Activated effector memory CD4-positive, alpha-beta T cell treated with anti-CD3 and anti-CD28 coated beads, Interleukin-2, amount 50 U/mL, for 16 hours (primary cell): ENCODE measurements around the gene PUSL1.
"Not testable (repeated sequence)": the region's sequence is repeated elsewhere in the genome, so short reads cannot be mapped to it uniquely, and the experiment has no call there.

Experiments used
- DNase-seq: peaks from one replicate; pipeline ENCODE4 v3.0.0-alpha.2; 2020

The PUSL1 gene

GRCh38 chr1:1311107-1312104 lies 3.0 kb downstream of the PUSL1 start:
- DNase-seq = no peak

GRCh38 chr1:1312450-1313314 lies 4.3 kb downstream of the PUSL1 start:
- no peak for DNase-seq

- no peak for DNase-seq
Observed at GRCh38 chr1:1313500-1314236, 5.3 kb downstream of the PUSL1 start.

- DNase-seq = no peak
Observed at GRCh38 chr1:1314237-1314586, 5.8 kb downstream of the PUSL1 start.

GRCh38 chr1:1314678-1315335 lies 6.4 kb downstream of the PUSL1 start:
- no peak for DNase-seq

- DNase-seq = no peak
Observed at GRCh38 chr1:1315435-1315954, 7.1 kb downstream of the PUSL1 start.

- DNase-seq = not testable (repeated sequence)
Observed at GRCh38 chr1:1316199-1316598, 7.8 kb downstream of the PUSL1 start.

- DNase-seq = no peak
Observed at GRCh38 chr1:1317420-1317819, 9.0 kb downstream of the PUSL1 start.

- no peak for DNase-seq
Observed at GRCh38 chr1:1318131-1318652, 9.8 kb downstream of the PUSL1 start.

- DNase-seq = no peak
Observed at GRCh38 chr1:1318777-1319645, 10.6 kb downstream of the PUSL1 start.

GRCh38 chr1:1319646-1319941 lies 11.2 kb downstream of the PUSL1 start:
- no peak for DNase-seq

- no peak for DNase-seq
Observed at GRCh38 chr1:1320666-1321448, 12.5 kb downstream of the PUSL1 start.

- DNase-seq = no peak
Observed at GRCh38 chr1:1321477-1321876, 13.1 kb downstream of the PUSL1 start.

- no peak for DNase-seq
Observed at GRCh38 chr1:1322418-1322817, 14.0 kb downstream of the PUSL1 start.

- DNase-seq = no peak
Observed at GRCh38 chr1:1322952-1323351, 14.6 kb downstream of the PUSL1 start.

GRCh38 chr1:1324084-1324523 lies 15.7 kb downstream of the PUSL1 start:
- DNase-seq = no peak

GRCh38 chr1:1324524-1325287 lies 16.3 kb downstream of the PUSL1 start, which contains the start of the genes CPTP and INTS11:
Gene CPTP (plus strand): TSS chr1:1324802. CDS start chr1:1326911, 2,109 bp downstream.
Gene INTS11 (minus strand): TSS chr1:1324660. CDS start chr1:1324608, 52 bp downstream.
- peak; percentile 99 for DNase-seq

- DNase-seq = no peak
Observed at GRCh38 chr1:1325288-1326074, 17.1 kb downstream of the PUSL1 start.
